SU-DHL-6 (cell line): ENCODE measurements around the gene HELB.

Experiments used
- CTCF ChIP-seq: fragments of 200-600 bp; sonication (generic); IDR thresholded peaks from one replicate; pipeline ENCODE4 v1.5.1; 2017; ENCODE audit warnings: antibody characterized with exemption, mild to moderate bottlenecking, low read length, moderate library complexity; ENCODE audit not compliant: insufficient read depth, poor library complexity, severe bottlenecking
- EZH2phosphoT487 ChIP-seq: fragments of 200-600 bp; sonication (generic), shearing (Covaris generic); conservative IDR thresholded peaks from 2 replicates; pipeline ENCODE4 v1.6.1; 2018; ENCODE audit warnings: mild to moderate bottlenecking, antibody characterized with exemption, low read length, moderate library complexity, mixed read lengths

- TF ChIP-seq CTCF (no peak), EZH2phosphoT487 (no peak)
These were observed 73.3 kb downstream of the HELB start for GRCh38 chr12:66375560-66375959.
